ENCODE measurements around the gene RPTOR.

DNA sequence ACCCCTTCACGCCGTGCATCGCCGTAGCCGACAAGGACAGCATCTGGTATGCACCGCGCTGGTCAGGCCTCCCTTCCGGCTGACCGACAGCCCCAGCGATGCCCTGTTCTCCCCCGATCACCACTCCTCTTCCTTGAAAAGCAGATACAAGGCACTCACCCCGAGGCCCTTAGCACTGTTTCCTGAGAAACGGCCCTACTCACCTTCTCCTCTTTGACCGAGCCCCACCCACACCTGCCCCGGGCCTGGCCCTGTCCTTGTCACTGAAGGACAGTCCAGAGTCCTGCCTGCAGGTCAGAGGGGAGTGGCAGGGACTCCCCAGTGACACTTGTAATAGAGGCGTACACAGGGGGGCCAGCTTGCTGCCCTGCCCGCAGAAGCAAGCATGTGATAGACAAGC lies 401.1 kb downstream of the RPTOR start:
- TF ChIP-seq POLR2AphosphoS5 (IDR thresholded peaks at IDR 0.05; ENCODE audit: borderline replicate concordance, low read depth, low read length), result no peak
- TF ChIP-seq EZH2 (IDR thresholded peaks at IDR 0.05), result no peak
- no peak for TF ChIP-seq FOXP2 (optimal IDR thresholded peaks at IDR 0.05; ENCODE audit: control extremely low read depth, extremely low read length, insufficient read depth)
